ENCODE measurements around the gene POMGNT1.

DNA sequence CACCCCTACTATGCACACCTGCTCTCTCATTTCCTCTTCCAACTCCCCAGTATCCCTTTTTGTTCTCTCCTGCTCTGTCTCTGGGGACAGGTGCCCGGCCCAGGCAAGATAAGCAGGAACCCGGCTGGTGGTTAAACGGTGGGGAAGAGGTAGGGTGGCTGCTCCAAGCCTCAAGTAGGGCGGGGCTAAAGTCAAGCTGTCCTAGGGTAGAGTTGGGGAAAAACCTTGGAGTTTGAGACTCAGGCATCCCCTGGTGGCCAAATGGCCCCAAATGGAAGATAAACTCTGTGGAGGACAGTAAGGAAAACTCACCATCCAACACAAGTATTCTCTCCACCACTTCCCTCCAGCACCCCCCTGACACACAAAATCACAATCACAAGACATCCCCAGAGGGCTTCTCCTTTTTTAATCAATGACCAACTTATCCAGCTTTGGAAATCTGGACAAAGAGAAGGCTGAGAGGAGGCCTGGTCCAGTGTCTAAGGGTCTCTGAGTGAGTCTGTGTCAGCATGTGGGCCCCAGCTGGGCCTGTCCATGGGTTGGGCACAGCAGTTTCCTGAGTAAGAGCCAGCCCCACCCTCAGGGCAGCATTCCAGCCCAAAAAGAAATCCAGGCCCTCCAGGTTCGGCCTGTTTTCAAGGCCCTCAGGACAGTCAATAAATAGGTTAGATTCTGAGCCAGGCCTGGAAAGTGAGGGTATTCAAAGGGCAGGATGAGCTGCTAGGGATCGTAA lies 9.8 kb downstream of the POMGNT1 start:
- TF ChIP-seq EZH2 (optimal IDR thresholded peaks at IDR 0.05; ENCODE audit: low read depth, low read length) = no peak
- TF ChIP-seq, protein P1, sequence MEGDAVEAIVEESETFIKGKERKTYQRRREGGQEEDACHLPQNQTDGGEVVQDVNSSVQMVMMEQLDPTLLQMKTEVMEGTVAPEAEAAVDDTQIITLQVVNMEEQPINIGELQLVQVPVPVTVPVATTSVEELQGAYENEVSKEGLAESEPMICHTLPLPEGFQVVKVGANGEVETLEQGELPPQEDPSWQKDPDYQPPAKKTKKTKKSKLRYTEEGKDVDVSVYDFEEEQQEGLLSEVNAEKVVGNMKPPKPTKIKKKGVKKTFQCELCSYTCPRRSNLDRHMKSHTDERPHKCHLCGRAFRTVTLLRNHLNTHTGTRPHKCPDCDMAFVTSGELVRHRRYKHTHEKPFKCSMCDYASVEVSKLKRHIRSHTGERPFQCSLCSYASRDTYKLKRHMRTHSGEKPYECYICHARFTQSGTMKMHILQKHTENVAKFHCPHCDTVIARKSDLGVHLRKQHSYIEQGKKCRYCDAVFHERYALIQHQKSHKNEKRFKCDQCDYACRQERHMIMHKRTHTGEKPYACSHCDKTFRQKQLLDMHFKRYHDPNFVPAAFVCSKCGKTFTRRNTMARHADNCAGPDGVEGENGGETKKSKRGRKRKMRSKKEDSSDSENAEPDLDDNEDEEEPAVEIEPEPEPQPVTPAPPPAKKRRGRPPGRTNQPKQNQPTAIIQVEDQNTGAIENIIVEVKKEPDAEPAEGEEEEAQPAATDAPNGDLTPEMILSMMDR (IDR thresholded peaks at IDR 0.05; ENCODE audit: low read length) = no peak
- no peak for TF ChIP-seq EZH2phosphoT487 (IDR thresholded peaks at IDR 0.05; ENCODE audit: low read length)

Data from MM.1S (cell line).